Activated naive CD4-positive, alpha-beta T cell treated with anti-CD3 and anti-CD28 coated beads, Interleukin-2, amount 50 U/mL, for 16 hours (primary cell): Measurements from ENCODE around the gene PGLYRP2.

ENCODE experiments used
- DNase-seq: peaks from one replicate; pipeline ENCODE4 v3.0.0-alpha.2; 2020

PGLYRP2 gene

DNA sequence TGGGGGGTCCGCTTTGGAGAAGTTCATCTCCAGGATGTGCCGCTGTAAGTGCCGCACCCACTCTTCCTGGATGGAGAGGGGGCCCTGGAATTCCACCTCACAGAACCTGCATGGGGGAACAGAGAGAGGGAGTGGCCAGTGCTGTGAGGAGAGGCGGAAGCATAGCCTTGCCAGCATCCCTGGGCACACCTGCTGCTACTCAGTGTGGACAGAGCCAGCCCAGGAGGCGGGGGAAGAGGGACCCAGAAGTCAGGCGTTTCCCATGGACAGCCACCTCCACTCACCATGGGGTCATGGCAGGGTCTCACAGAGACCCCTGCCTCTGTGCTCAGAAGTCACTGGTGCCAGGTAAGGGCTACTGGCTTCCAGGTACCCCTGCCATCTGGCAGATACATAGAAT lies 56.2 kb downstream of the PGLYRP2 start:
- DNase-seq = no peak

- DNase-seq = no peak
Measured at GRCh38 chr19:15422296-15423075, 56.8 kb downstream of the PGLYRP2 start.

DNA sequence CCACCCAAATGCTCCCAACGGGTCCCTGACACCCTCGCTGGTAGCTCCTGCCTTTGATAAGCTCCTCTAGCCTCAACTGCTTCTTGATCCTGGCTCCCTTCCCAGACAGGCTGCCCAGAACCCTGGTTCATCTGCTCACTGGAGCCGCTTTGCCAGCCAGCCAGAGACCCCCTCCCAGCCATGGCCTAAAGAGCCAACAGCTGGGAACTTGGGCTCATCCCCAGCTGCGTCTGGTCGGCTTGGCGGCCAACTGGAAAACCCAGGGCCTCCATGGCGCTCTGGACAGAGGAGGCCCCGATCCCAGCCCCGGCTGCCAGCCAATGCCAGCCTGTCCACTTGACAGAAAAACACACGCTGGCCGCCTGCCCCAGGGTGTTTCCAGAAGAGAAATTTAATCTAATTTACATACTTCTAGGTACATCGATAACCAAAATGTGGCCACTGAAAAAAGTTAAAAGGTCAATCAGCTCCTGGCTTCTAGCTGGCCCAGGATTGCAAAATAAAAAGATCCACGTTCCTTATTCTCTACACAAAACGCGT lies 57.5 kb downstream of the PGLYRP2 start:
- DNase-seq = no peak

GRCh38 chr19:15421136-15421695 lies 58.1 kb downstream of the PGLYRP2 start:
- DNase-seq = no peak

DNA sequence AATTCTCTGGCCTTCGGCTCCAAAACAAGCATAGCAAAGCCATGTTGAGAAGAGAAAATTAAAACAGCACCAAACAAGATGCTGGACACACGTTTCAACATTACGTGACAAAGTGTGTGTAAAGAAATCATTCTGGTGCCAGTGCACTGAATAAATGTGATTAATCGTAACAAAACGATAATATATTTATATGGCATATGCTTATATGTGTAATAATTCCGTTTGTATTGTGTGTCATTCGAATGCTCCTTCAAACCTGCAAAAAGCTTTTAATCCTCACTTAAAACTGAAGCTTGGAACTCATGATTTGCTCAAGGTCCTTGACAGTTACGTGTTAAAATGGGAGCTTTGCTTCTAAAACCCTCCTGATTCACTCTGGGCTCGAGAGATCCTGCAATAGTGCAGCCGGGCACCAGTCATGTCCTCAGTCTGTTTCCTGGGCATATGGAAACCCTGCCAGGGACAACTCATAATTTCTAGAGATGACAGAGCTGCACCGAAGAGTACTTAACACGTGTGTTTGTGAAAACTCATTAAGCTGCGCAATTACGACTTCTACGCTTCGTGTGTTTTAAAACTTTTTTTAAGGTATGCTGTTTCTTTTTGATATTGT lies 59.8 kb downstream of the PGLYRP2 start:
- no peak for DNase-seq
